HG03565 (cell line): Measurements from ENCODE around the gene FASN.
"Not testable (repeated sequence)": the region's sequence is repeated elsewhere in the genome, so short reads cannot be mapped to it uniquely, and the experiment has no call there.

ENCODE experiments used
- ATAC-seq: cut with Tn5 transposase; IDR thresholded peaks from one replicate; pipeline ENCODE4 v1.9.1; 2021; ENCODE audit warnings: mild to moderate bottlenecking, moderate library complexity; ENCODE audit not compliant: unreplicated experiment

FASN gene

DNA sequence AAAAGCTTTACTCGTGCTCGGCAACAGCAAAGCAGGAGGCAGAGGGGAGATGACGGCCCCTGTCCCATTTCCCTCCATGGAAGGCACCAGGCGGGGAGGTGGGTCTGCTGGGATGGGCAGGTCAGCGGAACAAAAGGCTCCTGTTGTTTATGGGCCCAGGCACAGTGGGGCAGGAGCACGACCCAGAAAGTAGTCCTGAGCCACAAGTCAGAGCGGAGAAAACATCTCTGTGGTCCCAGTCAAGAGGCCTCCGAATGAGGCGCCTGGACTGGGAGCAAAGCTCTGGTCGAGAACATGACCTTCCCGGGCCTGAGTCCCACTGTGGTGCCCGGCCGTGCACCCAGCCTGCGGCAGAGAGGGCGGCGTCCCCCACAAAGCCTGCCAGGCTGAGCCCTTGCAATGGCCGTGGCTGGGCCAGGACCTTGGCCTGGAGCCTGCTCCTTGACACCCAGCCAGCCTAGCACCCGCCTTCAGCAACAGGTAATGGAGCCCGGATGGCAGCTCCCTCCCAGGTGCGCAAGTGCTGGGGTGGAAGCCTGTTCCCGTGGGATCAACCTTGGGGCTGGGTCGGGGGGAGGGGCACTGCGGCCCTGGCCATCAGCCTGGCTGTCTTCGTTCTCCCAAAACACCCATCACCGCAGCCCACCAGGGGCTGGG is 50.0 kb downstream of the FASN start:
- ATAC-seq = no peak

DNA sequence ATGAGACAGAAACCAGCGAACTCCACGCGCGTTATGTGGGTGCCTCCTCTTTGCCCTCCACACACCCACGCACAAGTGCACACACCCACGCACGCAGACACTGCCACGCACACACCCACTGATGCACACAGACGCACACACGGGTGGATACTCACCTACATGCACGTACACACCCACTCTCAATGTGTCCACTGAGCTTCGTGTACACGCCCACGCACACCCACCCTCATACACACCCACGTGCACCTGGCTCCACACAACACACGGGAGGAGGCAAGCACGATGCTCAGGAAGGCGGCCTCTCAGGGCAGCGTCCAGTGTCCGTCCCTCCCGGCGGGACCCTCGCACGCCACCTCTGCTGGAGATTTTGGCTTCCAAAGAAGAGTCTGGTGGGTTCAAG is 50.7 kb downstream of the FASN start:
- no peak for ATAC-seq

DNA sequence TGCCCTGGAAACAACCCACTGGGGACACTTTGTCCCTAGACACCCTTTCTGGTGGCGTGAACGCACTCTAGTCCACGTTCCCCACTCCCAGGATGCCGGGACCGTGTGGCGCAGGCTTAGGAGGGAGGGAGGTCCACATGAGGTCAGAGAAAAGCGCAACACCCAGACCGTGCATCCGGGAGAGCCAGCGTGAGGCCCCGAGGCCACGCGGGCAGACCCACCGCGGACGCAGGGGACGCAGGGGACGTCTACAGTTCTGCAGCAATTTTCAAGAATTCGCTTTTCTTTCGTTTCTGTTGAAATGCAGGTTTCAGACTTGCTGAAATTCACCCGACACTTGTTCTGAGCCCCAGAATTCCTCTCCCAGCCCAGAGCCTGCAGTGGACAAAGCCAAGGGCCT is 51.1 kb downstream of the FASN start:
- ATAC-seq = no peak

DNA sequence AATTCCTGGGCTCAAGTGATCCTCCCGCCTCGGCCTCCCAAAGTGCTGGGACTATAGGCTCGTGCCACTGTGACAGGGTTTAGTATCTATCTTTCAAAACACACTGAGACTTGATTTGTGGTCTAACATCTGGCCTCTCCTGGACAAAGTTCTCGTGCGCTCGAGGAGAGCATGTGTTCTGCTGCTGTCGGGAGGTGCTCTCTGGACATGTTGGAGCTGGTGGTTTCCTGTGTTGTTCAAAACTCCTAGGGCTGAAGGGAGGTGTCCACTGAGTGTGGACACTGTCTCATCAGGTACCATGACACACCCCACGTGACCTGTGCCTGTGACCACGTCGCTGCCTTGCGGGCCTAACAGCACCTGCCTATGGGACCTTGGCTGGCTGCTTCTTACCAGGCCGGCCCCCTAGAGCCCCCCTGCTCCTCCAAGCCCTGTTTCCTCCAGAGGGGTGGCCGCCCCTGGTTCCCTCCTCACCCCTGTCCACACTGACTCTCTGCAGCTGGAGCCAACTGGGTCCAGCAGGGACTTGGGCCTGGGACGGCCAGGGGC is 52.0 kb downstream of the FASN start:
- no peak for ATAC-seq

DNA sequence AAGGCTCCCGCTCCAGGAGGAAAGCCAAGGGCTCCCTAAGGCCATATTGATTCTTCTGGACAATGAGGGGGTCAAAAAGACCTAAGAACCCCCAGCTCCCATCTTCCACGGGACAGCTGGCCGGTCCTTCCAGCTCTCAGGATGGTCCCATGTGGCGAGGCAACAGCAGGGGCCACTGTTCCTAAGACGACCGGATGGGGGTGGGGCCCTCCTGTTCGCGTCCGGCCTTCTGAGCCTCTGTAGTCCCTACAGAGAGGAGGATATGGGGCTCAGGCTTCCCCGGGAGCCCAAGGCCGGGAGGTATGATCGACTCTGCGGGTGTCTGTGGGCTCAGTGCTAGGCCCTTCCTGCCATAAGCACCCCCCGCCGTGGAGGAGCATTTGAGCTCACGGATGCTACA is 54.5 kb downstream of the FASN start:
- no peak for ATAC-seq

DNA sequence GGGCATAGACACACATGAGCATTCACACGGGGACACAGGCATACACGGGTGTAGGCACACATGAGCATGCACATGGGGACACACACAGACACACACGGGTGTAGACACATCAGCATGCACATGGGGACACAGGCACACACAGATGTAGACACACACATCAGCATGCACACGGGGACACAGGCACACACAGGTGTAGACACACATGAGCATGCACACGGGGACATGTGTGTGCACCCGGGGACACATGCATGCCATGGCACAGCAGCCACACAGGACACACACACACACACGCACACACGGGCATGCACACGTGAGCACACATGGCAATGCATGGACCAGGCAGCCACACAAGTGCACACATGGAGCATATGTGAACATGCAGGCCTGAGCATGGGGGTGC is 55.4 kb downstream of the FASN start:
- ATAC-seq = no peak

DNA sequence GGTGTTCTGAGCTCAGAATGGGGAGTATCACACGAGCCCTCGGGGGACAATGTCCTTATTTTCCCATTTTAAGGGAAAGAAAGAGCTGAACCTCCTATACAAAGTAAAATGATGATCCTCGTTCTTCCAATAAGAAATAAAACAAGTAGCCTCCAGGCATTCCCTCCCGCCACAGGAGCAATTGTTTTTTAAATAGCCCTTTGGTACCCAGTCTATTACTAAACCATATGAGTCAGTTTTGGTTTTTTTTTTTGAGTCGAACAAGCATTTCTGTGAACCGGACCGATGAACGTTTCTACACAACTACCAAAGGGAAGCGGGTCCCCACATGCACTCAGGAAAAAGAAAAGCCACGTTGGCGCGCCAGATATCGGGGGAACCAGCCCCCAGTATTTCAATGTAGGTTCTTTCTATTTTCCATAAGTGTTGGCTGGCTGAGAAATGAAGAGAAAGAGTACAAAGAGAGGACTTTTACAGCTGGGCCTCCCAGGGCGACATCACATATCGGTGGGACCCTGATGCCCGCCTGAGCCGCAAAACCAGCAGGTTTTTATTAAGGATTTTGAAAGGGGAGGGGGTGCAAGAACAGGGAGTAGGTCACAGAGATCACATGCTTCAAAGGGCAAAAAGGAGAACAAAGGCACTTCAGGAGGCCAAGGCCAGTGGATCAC is 56.8 kb downstream of the FASN start:
- no peak for ATAC-seq

- no peak for ATAC-seq
Measured at GRCh38 chr17:82039695-82040299, 58.2 kb downstream of the FASN start.

- ATAC-seq = not testable (repeated sequence)
Measured at GRCh38 chr17:82038796-82039409, 59.1 kb downstream of the FASN start.

- ATAC-seq = no peak
Measured at GRCh38 chr17:82037889-82038195, 60.2 kb downstream of the FASN start.

- peak; percentile 75 for ATAC-seq
Measured at GRCh38 chr17:82037092-82037888, 60.7 kb downstream of the FASN start, which contains the start of gene DCXR. DCXR (minus strand) TSS chr17:82037697; CDS start chr17:82037682, 15 bp downstream.

DNA sequence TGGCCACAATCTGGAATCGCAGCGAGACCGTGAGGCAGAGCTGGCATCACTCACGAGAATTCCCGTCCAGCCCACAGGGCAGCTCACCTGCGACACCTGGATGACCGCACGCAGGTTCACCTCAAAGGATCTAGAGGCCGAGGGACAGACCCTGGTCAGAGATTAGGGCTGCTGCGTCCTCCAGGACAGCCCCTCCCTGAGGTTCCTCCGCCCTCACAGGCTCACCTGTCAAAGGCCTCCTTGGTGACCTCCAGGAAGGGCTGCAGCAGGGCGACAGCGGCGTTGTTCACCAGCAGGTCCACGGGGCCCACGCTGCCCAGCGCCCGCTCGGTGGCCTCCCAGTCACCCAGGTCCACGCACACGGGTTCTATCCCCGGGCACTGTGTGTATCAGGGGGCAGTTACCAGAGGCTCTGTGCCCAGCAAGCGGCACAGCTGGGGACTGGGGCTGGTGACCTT is 61.4 kb downstream of the FASN start:
- no peak for ATAC-seq

- no peak for ATAC-seq
Measured at GRCh38 chr17:82035956-82036633, 61.9 kb downstream of the FASN start.

DNA sequence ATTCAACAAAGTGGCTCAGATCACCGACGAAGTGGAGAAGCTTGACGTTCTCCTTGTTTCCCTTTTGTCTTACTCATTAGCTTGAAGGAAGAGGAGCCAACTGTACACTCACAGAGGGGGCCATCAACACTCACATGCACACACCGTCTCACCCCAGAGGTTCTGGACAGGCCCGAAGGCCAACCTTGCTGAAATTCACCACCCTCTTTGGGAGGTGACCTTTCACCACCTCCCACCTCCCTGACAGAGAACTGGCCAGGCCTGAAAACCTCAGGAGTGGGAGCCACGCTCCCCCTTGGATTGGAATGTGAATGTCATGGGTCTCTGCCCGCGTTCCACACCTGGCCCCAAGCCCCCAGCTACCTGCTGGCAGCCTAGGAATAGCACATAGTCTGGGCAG is 62.5 kb downstream of the FASN start:
- no peak for ATAC-seq

- no peak for ATAC-seq
Measured at GRCh38 chr17:82034371-82035011, 63.5 kb downstream of the FASN start.

DNA sequence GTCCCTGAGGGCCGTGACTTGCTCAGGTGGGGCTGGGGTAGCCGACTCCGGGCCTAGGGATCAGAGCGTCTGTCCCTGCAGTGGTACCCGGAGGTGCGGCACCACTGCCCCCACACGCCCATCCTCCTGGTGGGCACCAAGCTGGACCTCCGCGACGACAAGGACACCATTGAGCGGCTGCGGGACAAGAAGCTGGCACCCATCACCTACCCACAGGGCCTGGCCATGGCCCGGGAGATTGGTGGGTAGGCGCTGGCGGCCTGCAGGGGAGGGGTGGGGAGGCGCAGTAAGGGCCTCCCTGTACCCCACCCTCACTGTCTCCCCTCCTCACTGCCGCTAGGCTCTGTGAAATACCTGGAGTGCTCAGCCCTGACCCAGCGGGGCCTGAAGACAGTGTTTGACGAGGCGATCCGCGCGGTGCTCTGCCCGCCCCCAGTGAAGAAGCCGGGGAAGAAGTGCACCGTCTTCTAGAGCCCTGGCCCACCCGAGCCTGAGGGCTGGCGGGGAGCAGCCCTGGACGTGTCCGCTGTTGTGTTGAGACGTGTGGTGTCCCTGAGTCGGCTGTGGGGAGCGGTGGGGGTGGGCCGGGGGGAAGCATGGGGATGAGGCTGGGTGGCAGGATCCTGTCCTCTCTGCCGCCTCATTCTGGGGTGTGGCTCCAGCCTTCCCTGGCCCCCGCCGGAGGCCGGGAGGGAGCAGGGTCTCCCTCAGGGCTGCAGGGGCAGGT is 64.5 kb downstream of the FASN start:
- no peak for ATAC-seq

DNA sequence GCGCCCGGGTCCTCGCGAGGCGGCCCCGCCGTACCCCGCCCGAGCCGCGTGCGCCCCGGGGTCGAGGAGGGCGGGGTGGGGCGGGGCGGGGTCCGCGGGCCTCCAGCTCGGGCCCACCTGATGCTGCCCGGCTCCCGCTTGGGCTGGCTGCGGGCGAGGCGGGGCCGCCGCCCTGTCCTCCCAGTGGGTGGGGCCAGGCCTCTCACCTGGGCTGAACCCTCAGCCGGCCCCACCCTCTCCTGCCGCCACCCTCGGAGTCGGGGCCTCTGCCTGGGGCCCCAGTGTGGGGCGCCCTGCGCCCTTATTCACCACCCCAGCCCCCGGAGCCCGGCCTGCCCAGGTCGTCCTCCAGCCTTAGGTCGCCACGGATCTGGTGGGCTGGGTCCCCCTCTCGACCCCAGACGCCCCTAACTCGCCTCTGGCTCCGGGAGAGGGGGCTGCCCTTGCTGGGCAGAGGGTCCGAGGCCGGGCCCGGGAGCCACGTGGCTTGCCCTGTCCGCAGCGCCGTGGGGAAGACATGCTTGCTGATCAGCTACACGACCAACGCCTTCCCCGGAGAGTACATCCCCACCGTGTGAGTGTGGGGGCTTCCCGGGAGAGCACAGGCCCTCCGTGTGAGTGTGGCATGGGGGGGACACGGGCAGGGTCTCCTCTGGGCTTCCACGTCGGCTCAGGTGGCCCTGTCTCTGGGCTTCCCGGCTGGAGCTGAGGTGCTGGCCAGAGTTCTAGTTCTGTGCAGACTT is 66.0 kb downstream of the FASN start:
- no peak for ATAC-seq

- ATAC-seq = no peak
Measured at GRCh38 chr17:82031303-82031884, 66.6 kb downstream of the FASN start, which contains the start of gene RAC3. RAC3 (plus strand) TSS chr17:82031678; CDS start chr17:82031762, 84 bp downstream.
